HG02571 (cell line): ENCODE data around the gene ABCC6.
"Not testable (repeated sequence)": the region's sequence is repeated elsewhere in the genome, so short reads cannot be mapped to it uniquely, and the experiment has no call there.

Experiments
- ATAC-seq: cut with Tn5 transposase; IDR thresholded peaks from one replicate; pipeline ENCODE4 v1.9.1; 2021; ENCODE audit warnings: mild to moderate bottlenecking, moderate library complexity; ENCODE audit not compliant: unreplicated experiment

ABCC6 gene

GRCh38 chr16:16222850-16223661, at the start of gene ABCC6:
TSS of gene ABCC6 (minus strand) at chr16:16223494. CDS start at chr16:16223434, 60 bp downstream.
- ATAC-seq: not testable (repeated sequence)

DNA sequence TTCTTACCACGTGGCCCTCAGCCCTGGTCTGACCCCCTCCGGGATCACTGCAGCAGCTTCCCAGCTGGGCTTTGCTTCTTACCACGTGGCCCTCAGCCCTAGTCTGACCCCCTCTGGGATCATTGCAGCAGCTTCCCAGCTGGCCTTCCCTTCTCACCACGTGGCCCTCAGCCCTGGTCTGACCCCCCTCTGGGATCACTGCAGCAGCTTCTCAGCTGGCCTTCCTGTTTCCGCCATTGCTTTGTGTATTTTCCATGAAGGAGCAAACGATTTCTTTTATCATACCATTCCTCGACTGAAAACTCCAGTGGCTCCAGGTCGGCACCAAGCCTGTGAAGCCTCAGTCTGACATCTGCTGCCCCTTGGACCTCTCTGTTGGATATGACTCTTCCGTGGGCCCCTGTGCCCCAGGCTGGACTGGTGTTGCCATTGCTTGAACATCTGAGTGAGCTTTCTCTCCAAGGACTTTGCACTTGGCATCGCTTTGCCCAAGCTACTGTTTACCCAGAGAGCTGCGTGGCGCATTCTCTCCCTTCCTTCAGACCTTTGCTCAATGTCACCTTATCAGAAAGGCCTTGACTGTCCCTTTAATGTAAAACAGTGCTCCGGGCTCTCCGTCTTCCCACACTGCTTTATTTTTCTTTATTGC, 49.4 kb upstream of the ABCC6 start:
- not testable (repeated sequence) for ATAC-seq

GRCh38 chr16:16271658-16272057, 48.4 kb upstream of the ABCC6 start:
- not testable (repeated sequence) for ATAC-seq

GRCh38 chr16:16268185-16268808, 45.0 kb upstream of the ABCC6 start:
- not testable (repeated sequence) for ATAC-seq

- ATAC-seq: not testable (repeated sequence)
Observed at GRCh38 chr16:16267708-16268107, 44.4 kb upstream of the ABCC6 start.

DNA sequence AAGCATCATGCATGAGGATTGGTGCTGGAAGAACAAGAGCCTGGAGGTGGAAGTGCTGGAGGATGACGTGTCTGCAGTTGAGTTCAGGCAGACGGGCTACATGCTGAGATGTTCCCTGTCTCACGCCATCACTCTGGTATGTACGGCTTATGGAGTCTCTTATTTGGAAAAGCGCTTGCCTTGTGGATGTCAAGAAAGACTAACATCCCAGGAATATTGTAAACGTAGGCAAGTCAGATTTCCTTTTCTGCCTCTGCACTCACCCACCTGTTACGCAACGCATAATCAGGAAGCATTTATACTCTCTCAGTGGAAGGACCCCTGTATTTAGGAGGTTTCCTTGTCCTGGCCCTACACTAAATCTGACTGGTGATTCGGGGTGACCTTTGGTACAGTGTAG, 41.8 kb upstream of the ABCC6 start:
- ATAC-seq: not testable (repeated sequence)

DNA sequence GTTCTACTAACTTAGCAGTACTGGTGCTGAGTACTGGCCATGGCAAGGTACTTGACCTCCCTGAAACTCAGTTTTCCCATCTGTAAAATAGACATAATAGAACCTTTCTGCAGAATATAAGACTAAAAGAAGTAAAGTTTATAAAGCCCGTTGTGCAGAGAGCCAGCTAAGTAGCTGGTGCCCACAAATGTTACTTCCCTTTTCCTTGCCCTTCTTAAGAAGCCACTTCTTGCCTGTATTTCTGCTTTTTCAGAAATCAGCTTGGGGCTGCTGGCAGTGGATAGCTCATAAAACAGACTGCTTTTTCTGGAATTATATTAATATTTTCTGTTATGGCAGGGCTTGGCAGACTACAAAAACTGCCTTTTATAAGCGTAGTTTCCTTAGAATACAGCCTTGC, 40.7 kb upstream of the ABCC6 start:
- ATAC-seq: not testable (repeated sequence)

DNA sequence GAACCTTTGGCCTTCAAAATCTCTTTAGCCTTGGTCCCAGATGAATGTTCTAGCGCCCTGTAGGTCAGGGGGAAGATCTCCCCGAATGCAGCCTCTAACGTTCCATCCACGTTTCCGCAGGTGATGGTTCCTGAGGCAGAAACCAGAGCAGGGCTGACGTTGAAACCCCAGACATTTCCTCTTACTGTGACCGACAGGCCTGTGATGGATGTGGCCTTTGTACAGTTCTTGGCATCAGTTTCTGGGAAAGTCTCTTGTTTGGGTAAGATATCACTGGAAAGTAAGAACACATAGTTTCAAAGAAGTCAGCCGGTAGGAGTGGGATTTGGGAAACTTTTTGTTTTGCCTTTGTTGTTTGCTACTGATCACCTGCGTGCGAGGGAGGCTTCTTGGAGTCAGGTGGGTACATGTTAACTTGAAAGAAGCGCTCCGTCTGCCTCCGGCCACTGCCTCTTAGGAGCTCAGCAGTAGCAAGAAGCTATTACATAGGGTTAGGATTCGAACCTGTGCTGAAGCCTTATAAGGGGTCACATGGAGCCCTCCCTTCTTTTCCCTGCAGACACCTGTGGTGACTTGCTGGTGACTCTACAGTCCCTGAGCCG, 39.8 kb upstream of the ABCC6 start:
- ATAC-seq: not testable (repeated sequence)

DNA sequence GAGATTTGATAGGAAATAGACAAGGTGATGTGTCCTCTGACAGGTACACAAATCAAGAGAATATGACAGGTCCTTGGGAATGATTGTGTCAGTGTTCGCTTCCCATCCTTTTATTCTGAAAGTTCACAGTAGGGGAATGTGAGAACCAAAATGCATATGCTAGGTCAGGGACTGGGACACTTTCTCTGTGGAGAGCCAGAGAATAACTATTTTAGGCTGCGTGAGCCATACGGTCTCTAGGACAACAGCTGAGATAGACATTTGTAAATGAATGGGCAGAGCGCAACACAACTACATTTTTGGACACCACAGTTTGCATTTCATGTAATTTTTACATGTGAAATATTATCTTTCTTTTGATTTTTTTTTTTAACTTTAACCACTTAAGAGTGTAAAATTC, 36.7 kb upstream of the ABCC6 start:
- ATAC-seq: not testable (repeated sequence)

DNA sequence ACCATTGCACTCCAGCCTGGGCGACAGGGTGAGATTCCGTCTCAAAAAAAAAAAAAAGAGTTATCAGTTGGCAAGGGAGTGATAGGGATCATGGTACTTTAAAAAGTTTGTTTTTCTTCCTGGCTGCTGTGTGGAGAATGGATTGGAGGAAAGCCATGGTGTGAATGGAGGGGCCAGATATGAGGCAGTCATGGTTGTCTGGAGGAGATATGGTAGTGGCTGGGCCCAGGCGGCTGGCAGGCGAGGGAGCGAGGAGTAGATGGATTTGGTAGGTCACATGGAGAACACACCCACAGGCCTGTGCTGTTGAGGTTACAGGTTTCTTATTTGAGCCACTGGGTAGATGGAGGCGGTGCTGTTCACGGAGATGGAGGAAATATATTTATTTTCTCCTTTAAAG, 35.5 kb upstream of the ABCC6 start:
- not testable (repeated sequence) for ATAC-seq

- ATAC-seq: not testable (repeated sequence)
Observed at GRCh38 chr16:16257301-16257923, 34.1 kb upstream of the ABCC6 start.

- ATAC-seq: not testable (repeated sequence)
Observed at GRCh38 chr16:16252377-16252776, 29.1 kb upstream of the ABCC6 start.

DNA sequence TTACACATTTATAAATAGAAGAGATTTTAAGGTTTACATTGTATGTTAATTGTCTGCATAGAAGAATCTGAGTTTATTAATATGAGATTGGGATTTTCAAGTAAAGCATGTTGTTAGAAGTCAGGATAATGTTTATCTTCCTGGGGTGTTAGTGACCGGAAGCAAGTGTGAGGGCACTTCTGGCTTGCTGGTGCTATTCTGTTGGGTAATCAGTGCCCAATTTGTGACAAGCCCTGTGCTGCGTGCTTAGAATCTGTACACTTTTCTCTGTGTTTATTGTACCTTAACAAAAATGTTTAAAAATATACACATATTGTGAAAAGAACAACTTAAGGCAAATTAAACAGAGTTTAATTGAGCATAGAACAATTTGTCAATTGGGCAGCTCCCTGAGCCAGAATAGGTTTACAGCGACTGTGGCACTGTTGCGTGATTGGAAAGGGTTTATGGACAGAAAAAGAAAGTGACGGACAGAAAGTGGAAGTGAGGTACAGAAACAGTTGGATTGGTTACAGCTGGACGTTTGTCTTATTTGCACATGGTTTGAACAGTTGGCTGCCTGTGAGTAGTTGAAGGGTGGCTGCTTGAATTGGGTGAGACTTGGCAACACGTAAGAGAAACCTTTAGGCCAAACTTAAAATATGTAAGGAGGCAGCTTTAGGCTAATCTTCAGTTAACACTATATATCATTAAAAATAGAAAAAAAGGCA, 26.5 kb upstream of the ABCC6 start:
- not testable (repeated sequence) for ATAC-seq

- ATAC-seq: not testable (repeated sequence)
Observed at GRCh38 chr16:16247439-16247838, 24.1 kb upstream of the ABCC6 start.

GRCh38 chr16:16246578-16247262, 23.4 kb upstream of the ABCC6 start:
- not testable (repeated sequence) for ATAC-seq

DNA sequence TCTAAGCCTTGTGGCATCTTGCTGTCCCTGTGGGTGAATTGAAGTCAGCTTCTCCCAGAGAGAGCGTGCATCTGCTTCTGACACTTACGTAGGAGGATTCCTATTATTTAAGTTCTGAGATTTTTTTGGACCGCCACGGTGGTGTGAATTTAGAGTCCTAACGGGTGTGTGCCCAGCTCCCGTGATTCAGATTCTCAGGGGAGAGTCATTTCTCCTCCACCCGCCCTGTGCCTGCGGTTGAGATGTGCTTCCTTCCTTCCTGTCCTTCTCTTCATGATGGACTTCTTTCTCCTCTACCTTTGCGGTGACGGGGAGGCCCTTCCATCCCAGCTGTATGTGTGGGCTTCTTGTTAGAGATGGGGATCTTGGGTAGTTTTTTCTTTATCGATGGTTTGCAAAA, 20.6 kb upstream of the ABCC6 start:
- ATAC-seq: not testable (repeated sequence)

DNA sequence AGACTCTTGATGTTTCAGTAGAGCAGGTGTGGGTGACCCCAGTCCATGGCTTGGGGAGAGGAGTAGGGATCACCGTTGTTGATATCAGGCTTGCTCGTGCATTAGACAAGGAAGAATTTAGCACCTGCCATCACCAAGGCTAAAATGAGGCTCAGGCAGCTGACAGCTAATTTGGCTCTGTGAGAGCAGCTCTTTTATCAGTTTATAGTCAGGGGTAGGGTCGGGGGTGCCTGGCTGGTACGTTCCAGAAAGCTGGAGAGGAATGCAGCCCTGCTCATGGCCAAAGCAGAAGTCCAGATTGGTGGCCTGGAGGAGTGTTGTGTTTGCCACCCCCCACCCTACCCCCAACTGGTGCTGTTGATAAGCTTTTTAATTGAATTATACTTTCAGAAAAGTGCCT, 17.4 kb upstream of the ABCC6 start:
- ATAC-seq: not testable (repeated sequence)

DNA sequence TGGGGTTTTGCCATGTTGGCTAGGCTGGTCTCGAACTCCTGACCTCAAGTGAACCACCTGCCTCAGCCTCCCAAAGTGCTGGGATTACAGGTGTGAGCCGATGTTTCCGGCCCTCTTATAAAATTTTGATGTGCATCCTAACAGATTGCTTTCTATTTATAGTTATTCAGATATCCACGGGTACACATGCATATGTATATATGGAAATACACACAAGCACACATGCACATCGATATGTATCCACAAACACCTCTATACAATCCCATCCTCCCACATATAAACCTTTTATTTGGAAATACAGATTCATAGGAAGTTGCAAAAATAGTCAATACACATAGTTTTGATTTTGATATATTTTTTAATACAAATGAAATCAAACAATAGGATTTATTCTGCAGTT, 14.4 kb upstream of the ABCC6 start:
- ATAC-seq: not testable (repeated sequence)

- not testable (repeated sequence) for ATAC-seq
Observed at GRCh38 chr16:16237071-16237470, 13.8 kb upstream of the ABCC6 start.

GRCh38 chr16:16232692-16233061, 9.4 kb upstream of the ABCC6 start:
- not testable (repeated sequence) for ATAC-seq
